Measurements from ENCODE around the gene DPP10.
"Not testable (repeated sequence)": the region's sequence is repeated elsewhere in the genome, so short reads cannot be mapped to it uniquely, and the experiment has no call there.

DPP10 gene

GRCh38 chr2:114929225-114929624 is 486.8 kb downstream of the DPP10 start:
- no peak overlapping the region for H3K4me3 Mint-ChIP-seq
- DNase-seq (no peak), ATAC-seq (no peak)
- H3K4me1 Mint-ChIP-seq, result no peaks in the 10 kb centered on the region
- H3K27me3 Mint-ChIP-seq, result no peaks in the 10 kb centered on the region
- no peak overlapping the region for H3K27ac Mint-ChIP-seq
- no peaks in the 10 kb centered on the region for H3K36me3 Mint-ChIP-seq (ENCODE audit: low read depth)
- H3K9me3 Mint-ChIP-seq, result peaks cover 16% of the 10 kb centered on the region

DNA sequence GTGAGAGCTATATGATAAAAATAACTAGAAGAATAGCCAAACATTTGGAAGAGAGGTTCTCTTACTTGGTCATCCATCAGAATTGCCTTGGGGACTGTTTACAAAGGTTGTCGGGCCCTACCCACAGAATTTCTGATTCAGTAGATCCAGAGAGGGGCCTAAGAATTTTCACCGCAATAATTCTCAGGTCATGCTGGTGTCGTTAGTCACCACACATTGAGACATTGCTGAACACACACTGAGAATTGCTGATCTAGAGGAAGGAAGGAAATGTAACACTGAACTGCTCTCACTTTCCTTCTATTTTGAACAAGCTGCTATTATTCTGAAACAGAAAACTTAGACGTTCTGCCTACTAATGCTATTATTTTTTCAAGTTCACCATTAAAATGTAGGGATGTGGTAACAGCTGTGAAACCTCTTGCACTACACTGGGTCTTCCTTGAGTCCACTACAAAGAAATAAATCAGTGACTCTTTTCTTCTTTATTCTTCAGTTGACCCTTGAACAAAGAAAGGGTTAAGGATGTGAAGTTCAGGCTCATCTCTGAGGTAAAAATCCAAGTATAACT is 491.3 kb downstream of the DPP10 start:
- DNase-seq, result no peak
- no peaks in the 10 kb centered on the region for H3K36me3 Mint-ChIP-seq (ENCODE audit: low read depth)

GRCh38 chr2:114935031-114935430 is 492.6 kb downstream of the DPP10 start:
- DNase-seq, result no peak
- H3K9me3 Mint-ChIP-seq, result peaks cover 5% of the 10 kb centered on the region
- no peak overlapping the region for H3K27ac Mint-ChIP-seq
- H3K36me3 Mint-ChIP-seq (ENCODE audit: low read depth), result no peaks in the 10 kb centered on the region
- ATAC-seq, result no peak
- no peaks in the 10 kb centered on the region for H3K27me3 Mint-ChIP-seq
- H3K4me3 Mint-ChIP-seq, result no peak overlapping the region
- H3K4me1 Mint-ChIP-seq, result no peaks in the 10 kb centered on the region

More for the DNA sequence above, 491.3 kb downstream of the DPP10 start:
- Mint-ChIP-seq H3K4me1 (no peaks in the 10 kb centered on the region), H3K27me3 (no peaks in the 10 kb centered on the region), H3K27ac (no peak overlapping the region), H3K9me3 (peaks cover 9% of the 10 kb centered on the region), H3K4me3 (no peak overlapping the region)
- ATAC-seq, result no peak

GRCh38 chr2:114937366-114937930 is 495.0 kb downstream of the DPP10 start:
- H3K27ac Mint-ChIP-seq, result no peak overlapping the region
- no peaks in the 10 kb centered on the region for H3K9me3 Mint-ChIP-seq
- no peaks in the 10 kb centered on the region for H3K27me3 Mint-ChIP-seq
- DNase-seq (no peak), ATAC-seq (no peak)
- no peaks in the 10 kb centered on the region for H3K36me3 Mint-ChIP-seq (ENCODE audit: low read depth)
- H3K4me3 Mint-ChIP-seq, result no peak overlapping the region
- H3K4me1 Mint-ChIP-seq, result no peaks in the 10 kb centered on the region

- H3K9me3 Mint-ChIP-seq, result no peaks in the 10 kb centered on the region
- no peaks in the 10 kb centered on the region for H3K27me3 Mint-ChIP-seq
- no peaks in the 10 kb centered on the region for H3K4me1 Mint-ChIP-seq
- no peak for ATAC-seq
- no peak overlapping the region for H3K4me3 Mint-ChIP-seq
- no peaks in the 10 kb centered on the region for H3K36me3 Mint-ChIP-seq (ENCODE audit: low read depth)
- no peak for DNase-seq
- H3K27ac Mint-ChIP-seq, result no peak overlapping the region
These were observed 498.5 kb downstream of the DPP10 start for GRCh38 chr2:114940785-114941458.

DNA sequence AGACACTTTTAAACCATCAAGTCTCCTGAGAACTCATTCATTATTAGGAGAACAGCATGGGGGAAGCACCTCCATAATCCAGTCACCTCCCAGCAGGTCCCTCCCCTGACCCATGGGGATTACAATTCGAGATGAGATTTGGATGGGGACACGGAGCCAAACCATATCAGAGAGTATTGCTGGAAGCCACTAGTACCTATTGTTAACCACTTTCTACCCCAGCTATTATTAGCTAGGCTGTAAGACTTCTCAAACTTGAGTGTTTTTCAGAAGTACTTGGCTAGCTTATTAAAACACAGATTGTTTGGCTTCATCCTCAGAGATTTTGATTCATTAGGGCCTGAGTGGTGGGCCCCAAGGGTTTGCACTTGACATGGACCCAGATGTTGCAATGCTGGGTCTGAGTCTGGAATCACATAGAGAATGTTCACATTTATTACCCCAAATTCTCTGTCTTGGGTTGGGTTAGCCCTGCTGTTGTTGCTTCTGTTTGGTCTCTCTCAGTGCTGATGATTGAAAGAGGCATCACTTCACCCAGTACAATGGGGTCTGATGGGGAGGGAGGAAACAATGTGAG is 506.9 kb downstream of the DPP10 start:
- Mint-ChIP-seq H3K27ac (no peak overlapping the region), H3K27me3 (no peaks in the 10 kb centered on the region), H3K4me3 (no peak overlapping the region), H3K4me1 (no peaks in the 10 kb centered on the region), H3K9me3 (peaks cover 5% of the 10 kb centered on the region), H3K36me3 (ENCODE audit: low read depth) (no peaks in the 10 kb centered on the region)
- no peak for ATAC-seq
- no peak for DNase-seq

DNA sequence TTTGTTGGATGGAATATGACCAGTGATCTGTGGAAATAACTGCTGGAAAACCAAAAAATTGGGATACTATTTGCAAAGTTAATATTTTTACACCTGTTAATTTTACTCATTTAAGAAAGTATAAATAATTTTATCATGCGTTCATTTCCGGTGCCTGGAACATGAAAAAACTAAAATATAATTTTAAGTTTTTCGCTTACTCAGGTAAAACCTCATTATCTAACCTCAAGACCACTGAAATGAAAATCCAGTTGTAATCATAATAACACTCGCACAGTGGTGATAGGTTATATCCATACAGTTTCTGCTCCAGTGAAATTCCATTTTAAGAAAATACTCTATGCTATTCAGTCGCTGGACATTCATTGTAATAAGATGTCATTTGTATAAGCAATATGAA is 517.9 kb downstream of the DPP10 start:
- no peak overlapping the region for H3K27ac Mint-ChIP-seq
- DNase-seq (no peak), ATAC-seq (no peak)
- no peaks in the 10 kb centered on the region for H3K27me3 Mint-ChIP-seq
- no peak overlapping the region for H3K4me3 Mint-ChIP-seq
- H3K4me1 Mint-ChIP-seq, result no peaks in the 10 kb centered on the region
- H3K9me3 Mint-ChIP-seq, result no peaks in the 10 kb centered on the region
- H3K36me3 Mint-ChIP-seq (ENCODE audit: low read depth), result no peaks in the 10 kb centered on the region

- Mint-ChIP-seq H3K27me3 (no peaks in the 10 kb centered on the region), H3K9me3 (no peaks in the 10 kb centered on the region), H3K36me3 (ENCODE audit: low read depth) (no peaks in the 10 kb centered on the region), H3K27ac (no peak overlapping the region), H3K4me3 (no peak overlapping the region), H3K4me1 (no peaks in the 10 kb centered on the region)
- DNase-seq (no peak), ATAC-seq (no peak)
These were observed 520.1 kb downstream of the DPP10 start for GRCh38 chr2:114962532-114962931.

- H3K27ac Mint-ChIP-seq, result no peak overlapping the region
- H3K9me3 Mint-ChIP-seq, result no peaks in the 10 kb centered on the region
- H3K4me1 Mint-ChIP-seq, result no peaks in the 10 kb centered on the region
- DNase-seq (no peak), ATAC-seq (no peak)
- no peak overlapping the region for H3K4me3 Mint-ChIP-seq
- H3K36me3 Mint-ChIP-seq (ENCODE audit: low read depth), result no peaks in the 10 kb centered on the region
- H3K27me3 Mint-ChIP-seq, result no peaks in the 10 kb centered on the region
These were observed 526.4 kb downstream of the DPP10 start for GRCh38 chr2:114968748-114969400.

- not testable (repeated sequence) for ATAC-seq, H3K4me3 Mint-ChIP-seq
These were observed 561.9 kb downstream of the DPP10 start for GRCh38 chr2:115004321-115004720.

DNA sequence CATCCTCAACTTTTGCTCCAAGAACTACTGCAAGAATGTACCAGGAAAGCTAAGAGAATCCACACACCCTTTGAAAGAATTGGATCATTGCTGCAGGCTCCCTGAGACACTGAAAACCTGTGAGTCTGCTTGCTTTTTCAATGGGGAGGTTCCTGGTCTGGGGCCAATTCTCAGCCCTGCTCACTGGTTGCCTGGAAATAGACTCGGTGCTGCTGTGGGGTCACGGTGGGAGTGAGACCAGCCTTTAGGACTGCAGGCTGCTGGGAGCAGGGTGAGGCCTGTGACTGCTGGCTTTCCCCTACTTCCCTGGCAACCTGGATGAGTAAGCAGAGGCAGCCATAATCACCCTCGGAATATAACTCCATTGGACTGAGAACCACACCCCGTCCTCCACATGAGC is 569.3 kb downstream of the DPP10 start:
- DNase-seq (no peak), ATAC-seq (no peak)
- Mint-ChIP-seq H3K4me3 (no peak overlapping the region), H3K36me3 (ENCODE audit: low read depth) (no peaks in the 10 kb centered on the region), H3K27ac (no peak overlapping the region), H3K4me1 (no peaks in the 10 kb centered on the region), H3K27me3 (no peaks in the 10 kb centered on the region), H3K9me3 (peaks cover 21% of the 10 kb centered on the region)

More at GRCh38 chr2:115004321-115004720, 561.9 kb downstream of the DPP10 start:
- H3K4me1 Mint-ChIP-seq; H3K27ac Mint-ChIP-seq; H3K9me3 Mint-ChIP-seq; H3K36me3 Mint-ChIP-seq (ENCODE audit: low read depth); DNase-seq; H3K27me3 Mint-ChIP-seq: not testable (repeated sequence)

DNA sequence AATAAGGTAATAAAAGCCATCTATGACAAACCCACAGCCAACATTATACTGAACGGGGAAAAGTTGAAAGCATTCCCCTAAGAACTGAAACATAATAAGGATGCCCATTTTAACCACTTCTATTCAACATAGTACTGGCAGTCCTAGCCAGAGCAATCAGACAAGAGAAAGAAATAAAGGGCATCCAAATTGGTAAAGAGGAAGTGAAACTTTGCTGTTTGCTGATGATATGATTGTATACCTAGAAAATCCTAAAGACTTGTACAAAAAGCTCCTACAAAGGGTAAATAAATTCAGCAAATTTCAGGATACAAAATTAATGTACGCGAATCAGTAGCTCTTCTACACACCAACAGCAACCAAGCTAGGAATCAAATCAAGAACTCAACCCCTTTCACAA is 579.6 kb downstream of the DPP10 start:
- ATAC-seq; H3K27me3 Mint-ChIP-seq; H3K36me3 Mint-ChIP-seq (ENCODE audit: low read depth); DNase-seq; H3K27ac Mint-ChIP-seq; H3K4me3 Mint-ChIP-seq; H3K4me1 Mint-ChIP-seq: not testable (repeated sequence)
- peaks cover 16% of the 10 kb centered on the region for H3K9me3 Mint-ChIP-seq

- H3K36me3 Mint-ChIP-seq (ENCODE audit: low read depth), result no peaks in the 10 kb centered on the region
- H3K4me1 Mint-ChIP-seq, result no peaks in the 10 kb centered on the region
- no peak overlapping the region for H3K4me3 Mint-ChIP-seq
- no peak for ATAC-seq
- no peak for DNase-seq
- H3K27ac Mint-ChIP-seq, result no peak overlapping the region
- peaks cover 20% of the 10 kb centered on the region for H3K9me3 Mint-ChIP-seq
- no peaks in the 10 kb centered on the region for H3K27me3 Mint-ChIP-seq
These were observed 592.4 kb downstream of the DPP10 start for GRCh38 chr2:115034801-115035200.

DNA sequence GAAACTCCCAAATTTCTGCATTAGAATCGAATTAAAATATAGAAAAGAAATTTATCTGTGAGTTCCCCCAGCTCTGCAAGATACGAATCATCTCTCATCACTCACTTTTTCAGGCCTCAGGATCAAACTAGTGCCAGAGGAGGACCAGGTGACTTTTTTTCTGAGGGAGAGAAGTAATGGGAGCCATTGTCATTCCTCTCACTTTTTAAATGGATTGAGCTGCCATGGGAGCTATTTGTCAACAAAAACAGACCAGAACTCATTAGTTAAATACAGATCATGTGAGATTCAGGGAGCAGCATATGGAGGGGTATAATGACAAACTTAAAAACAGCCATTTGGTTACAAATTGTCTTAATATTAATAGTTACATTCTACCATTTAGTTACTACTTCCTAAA is 594.4 kb downstream of the DPP10 start:
- Mint-ChIP-seq H3K9me3 (peaks cover 18% of the 10 kb centered on the region), H3K27me3 (no peaks in the 10 kb centered on the region), H3K4me3 (no peak overlapping the region), H3K36me3 (ENCODE audit: low read depth) (no peaks in the 10 kb centered on the region), H3K27ac (no peak overlapping the region), H3K4me1 (no peaks in the 10 kb centered on the region)
- ATAC-seq, result no peak
- DNase-seq, result no peak

- no peak for ATAC-seq
- Mint-ChIP-seq H3K4me1 (no peaks in the 10 kb centered on the region), H3K4me3 (no peak overlapping the region), H3K27me3 (no peaks in the 10 kb centered on the region), H3K27ac (no peak overlapping the region), H3K9me3 (peaks cover 13% of the 10 kb centered on the region), H3K36me3 (ENCODE audit: low read depth) (no peaks in the 10 kb centered on the region)
- no peak for DNase-seq
These were observed 615.0 kb downstream of the DPP10 start for GRCh38 chr2:115057473-115057872.
